K562 (cell line): ENCODE results near the gene SNTG2. TPM values are rescaled to one million over a fixed set of nuclear protein-coding genes. Genes with fewer than 3 reads are reported as not detected.

Source experiments
- ATAC-seq: fragments of 200-7000 bp; cut with Tn5 transposase; 3 replicates; pipeline ENCODE4 v1.9.1; 2020; ENCODE audit warnings: moderate library complexity
- BruUV-seq: library from RNA; stranded (reverse); fragments of 400-500 nt; replicated peaks from 2 replicates; lab custom pipeline; 2021; lab: Mats Ljungman, UMichigan
- CTCF ChIA-PET: fragments of 300-600 bp; formaldehyde crosslinking; extraction: SDS; loops from one replicate; lab custom pipeline; 2021; ENCODE audit warnings: low intra/inter-chr PET ratio; lab: Yijun Ruan, JAX
- POLR2A ChIA-PET: fragments of 300-600, 350-650 bp; sonication (Branson Sonifier 250); formaldehyde crosslinking; extraction: SDS; loops from one replicate; lab custom pipeline; 2021; ENCODE audit warnings: antibody characterized with exemption, inconsistent platforms; lab: Yijun Ruan, JAX
- DNase-seq, 4 experiments: peaks; one replicate each; pipeline versions ENCODE4 v3.0.0 to v3.0.0-alpha.2; 2011 to 2018; ENCODE audit warnings: low spot score in 3 of 4, mixed read lengths in 3 of 4; ENCODE audit errors: extremely low read depth in 1 of 4
- FAIRE-seq: peaks from 2 replicates; lab custom pipeline; 2011; peaks lifted over from hg19 to GRCh38; lab: Jason Lieb, UNC
- H2AFZ ChIP-seq: 2 replicates; pipeline ENCODE4 v1.6.0; 2011; ENCODE audit warnings: low read depth, low read length, control low read depth, inconsistent platforms
- H3K27ac ChIP-seq: fragments of 200-600 bp; 3 replicates; pipeline ENCODE4 v1.8.0; 2011; ENCODE audit warnings: low read depth, mild to moderate bottlenecking, control low read depth, inconsistent platforms, low read length, moderate library complexity, mixed read lengths; ENCODE audit errors: extremely low read depth
- H3K27me3 ChIP-seq, 2 experiments: fragments of 300-600 bp in 1 of 2; 2 replicates in 1 of 2; 3 replicates in 1 of 2; pipeline versions ENCODE4 v1.6.0 to v1.8.0; 2011; ENCODE audit warnings: inconsistent platforms in 2 of 2, low read length in 2 of 2, mild to moderate bottlenecking in 1 of 2, mixed read lengths in 1 of 2, moderate library complexity in 1 of 2; ENCODE audit not compliant: control insufficient read depth in 2 of 2, insufficient read depth in 2 of 2
- H3K36me3 ChIP-seq: fragments of 300-600 bp; 3 replicates; pipeline ENCODE4 v1.8.0; 2011; ENCODE audit warnings: mild to moderate bottlenecking, low read length, inconsistent platforms; ENCODE audit not compliant: control insufficient read depth, insufficient read depth
- H3K4me1 ChIP-seq, 2 experiments: fragments of 200-600 bp in 1 of 2; replicated peaks in 1 of 2; 2 replicates in 1 of 2; 3 replicates in 1 of 2; pipeline versions ENCODE4 v1.5.1 to v1.8.0; 2011; ENCODE audit warnings: inconsistent platforms in 2 of 2, low read length in 2 of 2, mild to moderate bottlenecking in 1 of 2, mixed read lengths in 1 of 2, moderate library complexity in 1 of 2; ENCODE audit not compliant: control insufficient read depth in 2 of 2, insufficient read depth in 2 of 2
- H3K4me2 ChIP-seq: 2 replicates; pipeline ENCODE4 v1.6.1; 2011; ENCODE audit warnings: low read length, control low read depth, inconsistent platforms, mixed read lengths; ENCODE audit not compliant: insufficient read depth
- H3K4me3 ChIP-seq: fragments of 200-600 bp; sonication (generic), shearing (Covaris generic); 2 replicates; pipeline ENCODE4 v1.5.1; 2016; ENCODE audit warnings: control low read depth, inconsistent platforms
- H3K79me2 ChIP-seq: fragments of 200-600 bp; 3 replicates; pipeline ENCODE4 v1.8.0; 2011; ENCODE audit warnings: low read length, inconsistent platforms; ENCODE audit not compliant: control insufficient read depth, insufficient read depth
- H3K9ac ChIP-seq, 2 experiments: 2 replicates each; pipeline versions ENCODE4 v1.6.0 to v1.6.1; 2011; ENCODE audit warnings: low read depth in 2 of 2, low read length in 2 of 2, control low read depth in 1 of 2, inconsistent platforms in 1 of 2, mild to moderate bottlenecking in 1 of 2, mixed read lengths in 1 of 2; ENCODE audit not compliant: insufficient read depth in 1 of 2
- H3K9me1 ChIP-seq: one replicate; pipeline ENCODE4 v1.6.0; 2011; ENCODE audit warnings: inconsistent platforms, mild to moderate bottlenecking, low read length, moderate library complexity; ENCODE audit not compliant: control insufficient read depth, insufficient read depth
- H3K9me3 ChIP-seq: replicated peaks from 2 replicates; pipeline ENCODE4 v1.5.1; 2011; ENCODE audit warnings: low read depth, low read length, inconsistent platforms; ENCODE audit not compliant: control insufficient read depth, insufficient read depth
- H4K20me1 ChIP-seq: replicated peaks from 2 replicates; pipeline ENCODE4 v1.6.1; 2011; ENCODE audit warnings: low read length, inconsistent platforms, mixed read lengths; ENCODE audit not compliant: control insufficient read depth, insufficient read depth
- ATF3 ChIP-seq, 2 experiments: fragments of 450-650 bp in 1 of 2; sonication (generic) in 1 of 2; formaldehyde crosslinking in 1 of 2; IDR thresholded peaks in 1 of 2; conservative IDR thresholded peaks in 1 of 2; 2 replicates each; pipeline versions ENCODE4 v1.6.1 to v1.8.1; 2016 to 2023; ENCODE audit warnings: mild to moderate bottlenecking in 2 of 2, moderate library complexity in 2 of 2, inconsistent platforms in 1 of 2, missing genetic modification reagents in 1 of 2
- CBX5 ChIP-seq: IDR thresholded peaks from 2 replicates; pipeline ENCODE4 v1.6.1; 2014; ENCODE audit warnings: low read depth, borderline replicate concordance
- DNMT1 ChIP-seq: fragments of 450-650 bp; IDR thresholded peaks from 2 replicates; pipeline ENCODE4 v1.6.1; 2016; ENCODE audit warnings: antibody characterized with exemption, mild to moderate bottlenecking
- HDAC3 ChIP-seq: fragments of 450-650 bp; IDR thresholded peaks from 2 replicates; pipeline ENCODE4 v1.6.1; 2018; ENCODE audit warnings: borderline replicate concordance, mild to moderate bottlenecking, moderate library complexity; ENCODE audit not compliant: partially characterized antibody
- KDM4B ChIP-seq, 2 experiments: fragments of 450-650 bp in 1 of 2; sonication (generic) in 1 of 2; IDR thresholded peaks; 2 replicates each; pipeline ENCODE4 v1.6.1; 2016 to 2017; ENCODE audit warnings: borderline replicate concordance in 2 of 2, antibody characterized with exemption in 1 of 2, low read depth in 1 of 2, mild to moderate bottlenecking in 1 of 2
- MBD2 ChIP-seq: sonication (generic); IDR thresholded peaks from 2 replicates; pipeline ENCODE4 v1.6.1; 2016; ENCODE audit warnings: low read depth, borderline replicate concordance
- MCM2 ChIP-seq: fragments of 450-650 bp; IDR thresholded peaks from 2 replicates; pipeline ENCODE4 v1.6.1; 2017; ENCODE audit warnings: low read depth, mild to moderate bottlenecking
- POLR2G ChIP-seq: fragments of 200-400 bp; formaldehyde crosslinking; IDR thresholded peaks from 2 replicates; pipeline ENCODE4 v1.6.1; 2017; ENCODE audit warnings: low read depth, mild to moderate bottlenecking, antibody characterized with exemption, low read length, moderate library complexity
- SIN3B ChIP-seq: fragments of 450-650 bp; IDR thresholded peaks from 2 replicates; pipeline ENCODE4 v1.6.1; 2017; ENCODE audit warnings: low read depth, mild to moderate bottlenecking, moderate library complexity
- SMC3 ChIP-seq: conservative IDR thresholded peaks from 2 replicates; pipeline ENCODE4 v1.6.1; 2011; ENCODE audit warnings: low read depth, low read length, improper control_type of control experiment; ENCODE audit not compliant: insufficient read depth
- SRSF1 ChIP-seq: fragments of 200-400 bp; formaldehyde crosslinking; IDR thresholded peaks from 2 replicates; pipeline ENCODE4 v1.6.1; 2017; ENCODE audit warnings: mild to moderate bottlenecking, low read depth, low read length, moderate library complexity
- TEAD1 ChIP-seq, 2 experiments: fragments of 450-650 bp in 1 of 2; sonication (generic) in 1 of 2; formaldehyde crosslinking; IDR thresholded peaks; 2 replicates each; pipeline versions ENCODE4 v1.4.0 to v1.8.0; 2020 to 2022; ENCODE audit warnings: mild to moderate bottlenecking in 2 of 2, missing genetic modification reagents in 1 of 2
- TFE3 ChIP-seq: fragments of 450-650 bp; formaldehyde crosslinking; IDR thresholded peaks from 2 replicates; pipeline ENCODE4 v1.4.0; 2020; ENCODE audit warnings: mild to moderate bottlenecking, mixed read lengths
- ZNF174 ChIP-seq: fragments of 250-450 bp; sonication (Bioruptor Pico); IDR thresholded peaks from 2 replicates; pipeline ENCODE4 v1.4.0; 2020; ENCODE audit warnings: mild to moderate bottlenecking
- ZNF311 ChIP-seq: fragments of 250-450 bp; sonication (Bioruptor Pico); IDR thresholded peaks from 2 replicates; pipeline ENCODE4 v1.4.0; 2020; ENCODE audit warnings: mild to moderate bottlenecking, moderate library complexity
- WGBS: fragments of 100-300 bp; shearing (Covaris generic); methylation state at CpG from one replicate; pipeline ENCODE4 v1.1.6; 2016; ENCODE audit warnings: low coverage, mixed read lengths; ENCODE audit not compliant: insufficient coverage; ENCODE audit errors: missing lambda C conversion rate; 5-methylcytosine and 5-hydroxymethylcytosine counted together
- in situ Hi-C: fragments of 300-500 bp; cut with MboI; formaldehyde crosslinking; loops from 4 replicates; pipeline ENCODE4 v1.15.0; 2018; ENCODE audit warnings: inconsistent platforms, mixed read lengths
- intact Hi-C: fragments of 100-400 bp; cut with micrococcal nuclease; formaldehyde crosslinking; loops from 2 replicates; pipeline ENCODE4 v1.14.2; 2022
- polyA plus RNA-seq, 8 experiments: library from polyadenylated mRNA; depleted of rRNA in 4 of 8; stranded (reverse) in 5 of 8; unstranded in 3 of 8; fragments of >200 nt; fragmentation: Nextera tagmentation in 2 of 8; fragmentation: Illumina TruSeq in 1 of 8; extraction: Ambion mirVana in 2 of 8; extraction: Trizol in 1 of 8; gene quantifications; 2 replicates each; pipeline versions ENCODE4 v1.2.1 to v1.2.3, GENCODE V29; 2011 to 2014; ENCODE audit warnings: inconsistent platforms in 1 of 8, missing spikeins in 1 of 8
- total RNA-seq, 7 experiments: library from RNA; depleted of rRNA in 6 of 7; stranded (reverse); fragments of >200 nt in 6 of 7; fragmentation: Illumina TruSeq in 2 of 7; extraction: Trizol in 2 of 7; gene quantifications; 2 replicates each; pipeline versions ENCODE4 v1.2.1 to v1.2.3, GENCODE V29; 2011 to 2021; ENCODE audit warnings: low replicate concordance in 1 of 7

The SNTG2 gene
- total and polyA plus RNA-seq, 9 of the 15 experiments (the other 6 are each of a cell fraction or from before 2014, with no cell fraction given), result not detected

DNA sequence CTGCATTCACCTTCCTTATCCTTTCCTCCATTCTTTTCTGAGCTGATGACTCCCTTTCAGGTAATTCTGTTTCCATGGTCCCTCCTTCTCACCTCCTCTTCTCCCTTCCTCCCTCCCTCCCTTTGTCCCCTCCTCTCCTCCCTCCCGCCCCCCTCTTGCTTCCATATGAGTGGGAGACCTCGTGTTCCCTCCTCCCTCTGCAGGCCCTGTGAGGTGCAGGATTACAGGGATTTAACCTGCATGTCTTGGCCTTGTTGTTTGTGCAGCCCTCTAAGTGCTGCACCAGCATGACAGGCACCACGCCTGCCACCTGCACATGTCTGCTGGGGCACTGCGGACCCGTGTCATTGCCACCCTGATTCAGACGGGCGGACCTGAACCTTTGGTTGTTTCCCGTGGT, 103.1 kb downstream of the SNTG2 start:
- FAIRE-seq, result no peak
- TF ChIP-seq SIN3B (no peak), TEAD1 (CRISPR knock-in tag; IDR thresholded peaks at IDR 0.05) (no peak), DNMT1 (no peak)
- TF ChIP-seq, all 486 proteins: peak for 0

GRCh38 chr2:1054399-1054798, 103.8 kb downstream of the SNTG2 start:
- ATAC-seq (no peak), FAIRE-seq (no peak), DNase-seq (no peak)
- no peak overlapping the region for H2AFZ ChIP-seq
- no peak overlapping the region for H3K27ac ChIP-seq
- 2% methylated on average over 3 of the region's 3 CpGs for WGBS
- H3K27me3 ChIP-seq, result no peaks in the 10 kb centered on the region
- CTCF ChIA-PET, result no interaction called here
- TF ChIP-seq ZNF311 (CRISPR knock-in tag) (no peak), POLR2G (no peak), MBD2 (no peak), ATF3 (IDR thresholded peaks at IDR 0.05) (no peak), ATF3 (CRISPR knock-in tag; conservative IDR thresholded peaks at IDR 0.05) (no peak), HDAC3 (no peak), TFE3 (CRISPR knock-in tag) (no peak), SRSF1 (no peak), CBX5 (no peak), SMC3 (no peak), ZNF174 (CRISPR knock-in tag) (no peak), KDM4B (IDR thresholded peaks at IDR 0.05; ENCODE audit: borderline replicate concordance in 2 of 2, low read depth in 1 of 2) (no peak), MCM2 (no peak)
- no peaks in the 10 kb centered on the region for H3K4me1 ChIP-seq
- H3K4me2 ChIP-seq, result no peak overlapping the region
- H3K79me2 ChIP-seq, result no peaks in the 10 kb centered on the region
- no peaks in the 10 kb centered on the region for H4K20me1 ChIP-seq
- POLR2A ChIA-PET, result no interaction called here
- H3K9me1 ChIP-seq, result no peaks in the 10 kb centered on the region
- in situ Hi-C loops (loop anchor here (5.0 kb wide), 1 partner anchor 67 kb away; no protein-coding TSS in a partner anchor), intact Hi-C loops (no loop called here)
- H3K9ac ChIP-seq, result no peak overlapping the region
- H3K36me3 ChIP-seq, result no peaks in the 10 kb centered on the region
- no TSS peak for BruUV-seq
- no peak overlapping the region for H3K4me3 ChIP-seq
- H3K9me3 ChIP-seq, result no peaks in the 10 kb centered on the region

More for the DNA sequence above, 103.1 kb downstream of the SNTG2 start:
- intact Hi-C loops (no loop called here), in situ Hi-C loops (loop anchor here (5.0 kb wide), 1 partner anchor 66 kb away; no protein-coding TSS in a partner anchor)
- Histone ChIP-seq H3K9me1 (no peaks in the 10 kb centered on the region), H3K4me1 (no peaks in the 10 kb centered on the region), H3K36me3 (no peaks in the 10 kb centered on the region), H2AFZ (no peak overlapping the region), H4K20me1 (no peaks in the 10 kb centered on the region), H3K9me3 (no peaks in the 10 kb centered on the region), H3K27me3 (no peaks in the 10 kb centered on the region), H3K79me2 (no peaks in the 10 kb centered on the region), H3K4me2 (no peak overlapping the region), H3K9ac (no peak overlapping the region), H3K4me3 (no peak overlapping the region), H3K27ac (no peak overlapping the region)
- CTCF ChIA-PET, result no interaction called here
- BruUV-seq, result no TSS peak
- POLR2A ChIA-PET, result no interaction called here
- DNase-seq (no peak), ATAC-seq (no peak)
- 2% methylated on average over 6 of the region's 8 CpGs for WGBS
